Stimulated activated CD4-positive, alpha-beta T cell treated with anti-CD3 and anti-CD28 coated beads, TNF-alpha, amount 100 ng/mL, for 24 hours (primary cell): ENCODE measurements around the gene TGIF2LY.
"Not testable (repeated sequence)": the region's sequence is repeated elsewhere in the genome, so short reads cannot be mapped to it uniquely, and the experiment has no call there.

Experiments used
- DNase-seq, 3 experiments: peaks; one replicate each; pipeline ENCODE4 v3.0.0-alpha.2; 2020; ENCODE audit warnings: low read depth in 3 of 3

Gene TGIF2LY

GRCh38 chrY:3578767-3579166 lies at the start of gene TGIF2LY:
TGIF2LY (plus strand) TSS chrY:3579067; CDS start chrY:3579245, 178 bp downstream.
- not testable (repeated sequence) for DNase-seq
